Activated CD4-positive, alpha-beta T cell treated with anti-CD3 and anti-CD28 coated beads for 36 hours (primary cell): ENCODE results near the gene RNF151. TPM values are rescaled to one million over a fixed set of nuclear protein-coding genes. Genes with fewer than 3 reads are reported as not detected.

Experiments used
- ATAC-seq: fragments of 200-7000 bp; cut with Tn5 transposase; one replicate; pipeline ENCODE4 v1.10.0; 2021; ENCODE audit warnings: mild to moderate bottlenecking, moderate library complexity
- CTCF ChIA-PET: fragments of 350-600 bp; sonication (Branson Sonifier 250); formaldehyde crosslinking; loops from one replicate; lab custom pipeline; 2021; ENCODE audit warnings: antibody characterized with exemption; lab: Charles Lee
- POLR2A ChIA-PET: fragments of 350-600 bp; sonication (Branson Sonifier 250); formaldehyde crosslinking; loops from one replicate; lab custom pipeline; 2021; ENCODE audit warnings: antibody characterized with exemption, inconsistent platforms; lab: Charles Lee
- DNase-seq: peaks from one replicate; pipeline ENCODE4 v3.0.0-alpha.2; 2020
- H3K27ac Mint-ChIP-seq: one replicate; pipeline ENCODE4 v1.8.0; 2021; ENCODE audit warnings: mixed read lengths
- H3K27me3 Mint-ChIP-seq: one replicate; pipeline ENCODE4 v1.8.0; 2021; ENCODE audit warnings: mixed read lengths
- H3K36me3 Mint-ChIP-seq: one replicate; pipeline ENCODE4 v1.8.0; 2021; ENCODE audit warnings: low read depth, mixed read lengths
- H3K4me1 Mint-ChIP-seq: one replicate; pipeline ENCODE4 v1.8.0; 2021; ENCODE audit warnings: mixed read lengths
- H3K4me3 Mint-ChIP-seq: one replicate; pipeline ENCODE4 v1.8.0; 2021; ENCODE audit warnings: mild to moderate bottlenecking, moderate library complexity, mixed read lengths
- H3K9me3 Mint-ChIP-seq: one replicate; pipeline ENCODE4 v1.8.0; 2021; ENCODE audit warnings: low read depth, mixed read lengths
- intact Hi-C, 2 experiments: fragments of 100-400 bp; cut with DNase I in 1 of 2; cut with micrococcal nuclease in 1 of 2; formaldehyde crosslinking; loops; one replicate each; pipeline versions ENCODE4 v1.14.2 to v1.15.1; 2022 to 2024; cut with DNase I, micrococcal nuclease
- total RNA-seq, 2 experiments: library from RNA; stranded (reverse); gene quantifications; one replicate each; pipeline ENCODE4 v1.2.3, GENCODE V29; 2021

The RNF151 gene
- total RNA-seq, 2 experiments from 2014 or later, result not detected

- DNase-seq (no peak), ATAC-seq (no peak)
- H3K9me3 Mint-ChIP-seq, result no peaks in the 10 kb centered on the region
- ChIA-PET POLR2A (no interaction called here), CTCF (interaction anchor here (0.6 to 1.5 kb wide), 5 partner anchors 9 to 1848 kb away, joined by 3 to 5 read pairs (median 3); no protein-coding TSS in a partner anchor)
- H3K4me3 Mint-ChIP-seq, result no peak overlapping the region
- no peak overlapping the region for H3K27ac Mint-ChIP-seq
- H3K4me1 Mint-ChIP-seq, result peaks cover under 1% of the 10 kb centered on the region
- H3K36me3 Mint-ChIP-seq, result peaks cover under 1% of the 10 kb centered on the region
- peaks cover 10% of the 10 kb centered on the region for H3K27me3 Mint-ChIP-seq
- intact Hi-C loops, result no loop called here
These were observed 48.7 kb downstream of the RNF151 start for GRCh38 chr16:2015117-2015946.

- ChIA-PET POLR2A (interaction anchor here (1.2 kb wide), 1 partner anchor 139 kb away, joined by 4 read pairs; the partner anchor contains the start of gene TRAF7), CTCF (interaction anchor here (1.3 to 1.7 kb wide), 3 partner anchors 12 to 125 kb away, joined by 5 to 8 read pairs (median 6); no protein-coding TSS in a partner anchor)
- H3K4me3 Mint-ChIP-seq, result no peak overlapping the region
- no peak for ATAC-seq
- H3K4me1 Mint-ChIP-seq, result peaks cover 4% of the 10 kb centered on the region
- H3K27ac Mint-ChIP-seq, result no peak overlapping the region
- intact Hi-C loops, result no loop called here
- H3K9me3 Mint-ChIP-seq, result no peaks in the 10 kb centered on the region
- H3K36me3 Mint-ChIP-seq, result no peaks in the 10 kb centered on the region
- peaks cover 12% of the 10 kb centered on the region for H3K27me3 Mint-ChIP-seq
- no peak for DNase-seq
These were observed 49.2 kb downstream of the RNF151 start for GRCh38 chr16:2015947-2016208.

GRCh38 chr16:2016407-2016922 is 49.8 kb downstream of the RNF151 start:
- H3K27me3 Mint-ChIP-seq, result peaks cover 14% of the 10 kb centered on the region
- intact Hi-C loops, result no loop called here
- H3K9me3 Mint-ChIP-seq, result no peaks in the 10 kb centered on the region
- H3K36me3 Mint-ChIP-seq, result no peaks in the 10 kb centered on the region
- H3K4me3 Mint-ChIP-seq, result no peak overlapping the region
- peaks cover 5% of the 10 kb centered on the region for H3K4me1 Mint-ChIP-seq
- no peak overlapping the region for H3K27ac Mint-ChIP-seq
- DNase-seq, result peak; percentile 48
- ChIA-PET POLR2A (interaction anchor here (1.2 kb wide), 1 partner anchor 139 kb away, joined by 4 read pairs; the partner anchor contains the start of gene TRAF7), CTCF (interaction anchor here (1.3 to 1.7 kb wide), 3 partner anchors 13 to 125 kb away, joined by 5 to 8 read pairs (median 6); no protein-coding TSS in a partner anchor)
- peak; percentile 42 for ATAC-seq

Other genes starting within 250 kb of the RNF151 start
- gene NME3, start 195.3 kb upstream of the RNF151 start, total RNA-seq, result 10 to 100 TPM; 23.7 to 43.6 TPM
- 10 to 100 TPM; 13.1 to 18.4 TPM for gene EME2, start 194.0 kb upstream of the RNF151 start, total RNA-seq
- gene MRPS34, start 193.7 kb upstream of the RNF151 start, total RNA-seq, result 100 to 1,000 TPM; 146 to 175 TPM
- gene SPSB3, start 184.3 kb upstream of the RNF151 start, total RNA-seq, result 10 to 100 TPM; 12.5 to 13.6 TPM
- gene NUBP2, start 183.9 kb upstream of the RNF151 start, total RNA-seq, result 10 to 100 TPM; 34.4 to 42.4 TPM
- gene IGFALS, start 173.2 kb upstream of the RNF151 start, total RNA-seq, result not detected
- gene HAGH, start 140.0 kb upstream of the RNF151 start, total RNA-seq, result 10 to 100 TPM; 20.9 to 25.0 TPM
- gene FAHD1, start 139.7 kb upstream of the RNF151 start, total RNA-seq, result 10 to 100 TPM; 11.6 to 11.9 TPM
- gene MEIOB, start 94.7 kb upstream of the RNF151 start, total RNA-seq, result under 1 TPM; 0.14 to 0.21 TPM
- not detected for gene HS3ST6, start 48.4 kb upstream of the RNF151 start, total RNA-seq
- 10 to 100 TPM; 17.3 to 21.8 TPM for gene MSRB1, start 23.7 kb upstream of the RNF151 start, total RNA-seq
- gene RPL3L, start 12.2 kb upstream of the RNF151 start, total RNA-seq, result not detected
- gene NDUFB10, start 7.3 kb upstream of the RNF151 start, total RNA-seq, result 100 to 1,000 TPM; 113 to 118 TPM
- 1,000 to 10,000 TPM; 5,351 to 6,287 TPM for gene RPS2, start 2.0 kb upstream of the RNF151 start, total RNA-seq
- gene TBL3, start 5.2 kb downstream of the RNF151 start, total RNA-seq, result 10 to 100 TPM; 47.4 to 48.6 TPM
- gene NOXO1, start 14.6 kb downstream of the RNF151 start, total RNA-seq, result not detected
- gene GFER, start 17.3 kb downstream of the RNF151 start, total RNA-seq, result 10 to 100 TPM; 25.0 to 25.8 TPM
- gene SYNGR3, start 23.1 kb downstream of the RNF151 start, total RNA-seq, result 1 to 10 TPM; 4.8 to 5.9 TPM
- gene ZNF598, start 43.0 kb downstream of the RNF151 start, total RNA-seq, result 10 to 100 TPM; 64.6 to 69.8 TPM
- 1 to 10 TPM; 2.0 to 2.8 TPM for gene NPW, start 52.9 kb downstream of the RNF151 start, total RNA-seq
- 1 to 10 TPM; 1.9 to 2.7 TPM for gene NHERF2, start 60.0 kb downstream of the RNF151 start, total RNA-seq
- 10 to 100 TPM; 22.6 to 26.1 TPM for gene NTHL1, start 81.0 kb downstream of the RNF151 start, total RNA-seq
- gene TSC2, start 81.1 kb downstream of the RNF151 start, total RNA-seq, result 10 to 100 TPM; 49.6 to 72.9 TPM
- gene PKD1, start 169.0 kb downstream of the RNF151 start, total RNA-seq, result 10 to 100 TPM; 64.3 to 71.2 TPM
- under 1 TPM in 1 of 2 experiments, not detected in 1; 0.21 TPM for gene RAB26, start 181.8 kb downstream of the RNF151 start, total RNA-seq
- 10 to 100 TPM; 70.7 to 93.7 TPM for gene TRAF7, start 188.9 kb downstream of the RNF151 start, total RNA-seq
- 1 to 10 TPM in 1 of 2 experiments, under 1 TPM in 1; 0.98 to 1.3 TPM for gene CASKIN1, start 229.7 kb downstream of the RNF151 start, total RNA-seq
- 10 to 100 TPM; 61.3 to 76.1 TPM for gene MLST8, start 238.6 kb downstream of the RNF151 start, total RNA-seq
- 1 to 10 TPM; 8.0 to 8.8 TPM for gene BRICD5, start 244.0 kb downstream of the RNF151 start, total RNA-seq
- 10 to 100 TPM; 11.5 to 15.0 TPM for gene PGP, start 248.0 kb downstream of the RNF151 start, total RNA-seq